Myocyte (in vitro differentiated cells): ENCODE measurements around the gene CISD3. TPM values are rescaled to one million over a fixed set of nuclear protein-coding genes. Genes with fewer than 3 reads are reported as not detected.
"Not testable (repeated sequence)": the region's sequence is repeated elsewhere in the genome, so short reads cannot be mapped to it uniquely, and the experiment has no call there.

ENCODE experiments used
- DNase-seq: peaks from one replicate; pipeline ENCODE4 v3.0.0-alpha.2; 2012; ENCODE audit warnings: low read depth
- total RNA-seq: library from RNA; depleted of rRNA; stranded (reverse); fragments of >200 nt; gene quantifications from 2 replicates; pipeline ENCODE4 v1.2.3, GENCODE V29; 2014

The CISD3 gene
- total RNA-seq, 1 donor from 2014 or later: 6.2 TPM

GRCh38 chr17:38707678-38708351, 22.3 kb upstream of the CISD3 start:
- no peak for DNase-seq

- peak; percentile 67 for DNase-seq
Observed at GRCh38 chr17:38709104-38709820, 20.9 kb upstream of the CISD3 start.

GRCh38 chr17:38709864-38710603, 20.1 kb upstream of the CISD3 start:
- peak; percentile 97 for DNase-seq

- peak; percentile 41 for DNase-seq
Observed at GRCh38 chr17:38710604-38710962, 19.6 kb upstream of the CISD3 start.

GRCh38 chr17:38710985-38711384, 19.2 kb upstream of the CISD3 start:
- no peak for DNase-seq

GRCh38 chr17:38711792-38712571, 18.2 kb upstream of the CISD3 start:
- DNase-seq: no peak

- DNase-seq: no peak
Observed at GRCh38 chr17:38712593-38712992, 17.5 kb upstream of the CISD3 start.

GRCh38 chr17:38713456-38714075, 16.6 kb upstream of the CISD3 start:
- DNase-seq: no peak

GRCh38 chr17:38715216-38715943, 14.8 kb upstream of the CISD3 start:
- DNase-seq: no peak

- DNase-seq: no peak
Observed at GRCh38 chr17:38716368-38717005, 13.7 kb upstream of the CISD3 start.

- no peak for DNase-seq
Observed at GRCh38 chr17:38717139-38717745, 12.9 kb upstream of the CISD3 start.

- DNase-seq: no peak
Observed at GRCh38 chr17:38719289-38719942, 10.7 kb upstream of the CISD3 start.

GRCh38 chr17:38719943-38720641, 10.0 kb upstream of the CISD3 start:
- no peak for DNase-seq

GRCh38 chr17:38720941-38721340, 9.2 kb upstream of the CISD3 start:
- peak; percentile 63 for DNase-seq

GRCh38 chr17:38721802-38722201, 8.3 kb upstream of the CISD3 start:
- DNase-seq: no peak

- peak; percentile 95 for DNase-seq
Observed at GRCh38 chr17:38724337-38724988, 5.7 kb upstream of the CISD3 start.

- DNase-seq: peak; percentile 54
Observed at GRCh38 chr17:38725066-38725465, 5.1 kb upstream of the CISD3 start.

- not testable (repeated sequence) for DNase-seq
Observed at GRCh38 chr17:38726145-38726544, 4.0 kb upstream of the CISD3 start.
